NOMO-1 (cell line): Measurements from ENCODE around the gene GJC2.

ENCODE experiments used
- DNase-seq, 2 experiments: peaks; one replicate each; lab custom pipeline; 2025; ENCODE audit not compliant: unreplicated experiment in 2 of 2; lab: John Stamatoyannopoulos, UW

The GJC2 gene

DNA sequence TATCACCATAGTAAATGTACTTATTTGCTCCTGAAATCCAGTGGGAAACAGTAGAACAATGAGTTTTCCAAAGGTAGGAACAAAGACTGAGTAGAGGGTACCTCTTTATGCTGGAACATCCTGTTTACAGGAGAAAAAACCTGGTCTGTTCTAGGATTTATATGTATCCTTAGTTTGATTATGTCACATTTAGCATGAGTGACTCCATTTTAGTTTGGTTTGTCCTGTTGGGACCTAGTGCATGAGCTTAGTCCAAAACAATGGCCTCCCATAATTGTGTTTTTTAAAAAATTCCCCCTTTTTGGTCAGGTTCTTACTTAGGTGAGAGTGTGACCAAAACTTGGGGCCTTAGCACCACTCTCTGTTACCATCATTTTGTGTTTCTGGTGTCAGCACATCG lies 37.1 kb upstream of the GJC2 start:
- no peak for DNase-seq

- DNase-seq: no peak
These were observed 34.9 kb upstream of the GJC2 start for GRCh38 chr1:228114827-228115226.

- DNase-seq: no peak
These were observed 32.4 kb upstream of the GJC2 start for GRCh38 chr1:228117335-228117734.

DNA sequence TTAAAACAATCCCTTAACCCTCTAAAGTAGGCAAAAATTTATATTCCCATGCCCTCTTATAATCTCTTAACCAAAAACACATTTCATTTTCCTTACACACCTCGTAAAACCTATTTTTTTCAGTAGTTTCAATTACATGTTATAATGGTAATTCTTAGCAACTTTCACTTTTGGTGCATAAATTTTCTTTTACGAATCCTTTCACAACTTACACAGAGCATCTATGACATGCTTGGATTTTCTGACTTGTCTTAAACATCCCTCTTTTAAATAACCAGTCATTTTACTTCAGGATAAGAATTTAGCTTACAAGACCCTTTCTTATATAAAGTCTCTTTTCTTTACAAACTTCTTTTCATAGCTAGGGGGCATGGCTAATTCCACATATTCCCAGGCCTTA lies 31.7 kb upstream of the GJC2 start:
- no peak for DNase-seq

DNA sequence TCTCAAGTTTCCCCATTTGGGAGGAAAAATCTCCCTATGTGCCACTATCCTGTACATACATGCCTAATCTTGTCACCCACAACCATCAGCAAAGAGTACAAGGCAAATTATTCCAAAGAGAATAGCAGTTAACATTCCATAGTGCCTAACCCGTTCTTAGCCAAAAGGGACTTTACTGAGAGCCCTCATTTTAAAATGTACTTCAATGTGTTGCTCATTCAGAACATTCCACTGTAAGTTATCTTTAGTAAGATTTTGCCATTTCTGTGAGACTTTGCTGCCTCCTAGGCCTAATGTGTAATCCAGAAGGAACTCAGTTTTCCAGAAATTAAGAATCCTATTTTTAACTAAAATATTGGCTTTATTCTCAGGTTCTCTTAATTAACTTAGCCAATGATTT lies 29.4 kb upstream of the GJC2 start:
- DNase-seq: no peak

GRCh38 chr1:228120857-228121489 lies 28.8 kb upstream of the GJC2 start:
- peak; percentile 35 to 75 for DNase-seq

GRCh38 chr1:228122921-228123441 lies 26.7 kb upstream of the GJC2 start:
- DNase-seq: no peak

DNA sequence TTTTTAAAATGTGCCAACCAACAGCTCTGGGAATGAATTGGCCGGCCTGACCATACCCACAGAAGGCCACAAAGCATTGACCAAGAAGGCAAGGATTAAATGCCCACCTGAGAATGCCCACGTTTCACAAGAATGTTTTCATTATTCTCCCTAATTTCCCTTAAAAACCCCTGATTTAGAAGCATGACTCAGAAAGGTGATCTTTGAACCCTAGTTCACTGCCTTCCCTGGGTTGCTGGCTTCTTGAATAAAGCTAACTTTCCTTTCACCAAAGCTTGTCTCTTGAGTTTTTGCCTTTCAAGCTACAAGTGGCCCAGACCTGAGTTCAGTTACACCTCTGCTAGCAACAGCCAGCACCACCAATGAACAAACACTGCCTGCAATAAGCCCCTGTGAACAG lies 26.2 kb upstream of the GJC2 start:
- DNase-seq: no peak

GRCh38 chr1:228125185-228125584 lies 24.5 kb upstream of the GJC2 start:
- DNase-seq: no peak

- no peak for DNase-seq
These were observed 18.0 kb upstream of the GJC2 start for GRCh38 chr1:228131766-228132165.

GRCh38 chr1:228134591-228134990 lies 15.1 kb upstream of the GJC2 start:
- no peak for DNase-seq

DNA sequence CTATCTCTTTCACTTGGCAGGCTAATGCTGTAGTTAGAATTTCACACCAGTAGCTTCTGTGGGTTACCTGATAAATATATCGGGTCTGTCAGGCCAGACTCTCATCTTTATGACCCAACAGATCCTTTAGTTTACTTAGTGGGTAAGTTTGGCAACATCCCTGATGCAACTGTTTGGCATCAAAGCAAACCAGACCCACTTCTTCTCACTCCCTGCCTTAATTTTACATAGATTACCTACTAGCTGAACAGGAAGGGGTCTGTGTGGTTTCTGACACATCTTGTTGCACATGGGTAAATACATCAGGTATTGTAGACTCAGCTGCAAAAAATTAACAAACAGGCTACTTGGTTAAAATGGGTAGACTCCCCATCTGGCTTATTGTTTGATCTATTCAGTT lies 12.8 kb upstream of the GJC2 start:
- DNase-seq: no peak

DNA sequence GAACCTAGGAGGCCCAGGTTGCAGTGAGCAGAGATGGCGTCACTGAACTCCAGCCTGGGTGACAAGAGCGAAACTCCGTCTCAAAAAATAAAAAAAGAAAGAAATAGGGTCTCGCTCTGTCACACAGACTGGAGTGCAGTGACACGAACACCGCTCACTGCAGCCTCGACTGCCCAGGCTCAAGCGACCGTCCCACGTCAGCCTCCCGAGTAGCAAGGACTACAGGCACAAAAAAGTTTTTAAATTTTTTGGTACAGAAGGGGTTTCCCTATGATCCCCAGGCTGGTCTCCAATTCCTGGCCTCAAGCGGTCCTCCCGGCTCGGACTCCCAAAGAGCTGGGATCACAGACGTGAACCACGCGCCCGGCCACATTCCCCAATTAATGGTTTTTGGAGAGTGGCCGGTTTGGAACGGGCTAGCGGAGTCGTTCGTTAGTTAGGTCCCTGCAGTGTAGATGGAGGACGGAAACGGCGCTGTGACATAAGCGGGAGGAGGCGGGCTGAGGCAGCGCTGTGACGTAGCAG lies 10.3 kb upstream of the GJC2 start:
- DNase-seq: no peak

GRCh38 chr1:228139931-228140723 lies 9.6 kb upstream of the GJC2 start, which contains the start of gene GUK1:
GUK1 (plus strand) TSS chr1:228140279; CDS start chr1:228140303, 24 bp downstream.
- peak; percentile 99 for DNase-seq

GRCh38 chr1:228140724-228141225 lies 9.0 kb upstream of the GJC2 start:
- DNase-seq: no peak

DNA sequence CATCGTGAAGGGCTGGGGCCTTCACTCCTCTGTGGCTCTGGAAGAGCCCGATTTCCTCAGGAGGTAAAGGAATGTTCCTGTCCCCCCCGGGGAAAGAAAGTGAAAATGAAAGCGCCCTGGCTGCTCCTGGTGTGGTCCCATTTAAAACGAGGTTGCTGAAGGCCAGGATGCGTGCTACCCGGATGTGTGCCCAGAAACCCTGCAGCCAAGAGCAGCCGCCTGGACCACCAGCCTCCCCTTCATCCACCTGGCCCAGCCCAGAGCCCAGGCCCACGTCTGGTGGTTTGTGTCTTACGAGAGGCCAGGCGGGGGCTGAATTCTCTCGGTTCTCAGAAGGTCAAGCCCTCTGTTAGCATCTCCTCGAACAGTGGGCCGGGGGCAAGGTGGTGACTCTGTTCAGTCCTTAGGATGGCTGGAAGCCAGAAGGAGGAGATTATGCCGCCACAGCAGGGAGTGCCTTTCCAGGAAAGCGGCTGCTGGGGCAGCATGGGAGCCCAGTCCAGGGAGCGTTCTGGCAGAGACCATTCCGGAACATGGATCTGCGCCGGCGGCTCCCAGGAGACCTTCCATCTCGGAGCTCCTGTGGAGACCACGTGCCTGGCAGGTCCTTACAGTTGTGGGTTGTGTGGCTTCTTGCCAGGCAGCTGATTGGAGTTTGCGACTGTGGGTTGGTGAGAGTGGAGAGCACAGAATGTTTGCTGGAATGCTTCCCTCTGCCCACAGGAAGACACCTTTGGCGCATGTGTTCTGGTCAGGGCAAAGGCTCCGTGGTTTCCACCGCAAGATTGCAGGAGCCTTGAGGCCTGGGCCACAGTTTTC lies 8.3 kb upstream of the GJC2 start:
- DNase-seq: no peak

DNA sequence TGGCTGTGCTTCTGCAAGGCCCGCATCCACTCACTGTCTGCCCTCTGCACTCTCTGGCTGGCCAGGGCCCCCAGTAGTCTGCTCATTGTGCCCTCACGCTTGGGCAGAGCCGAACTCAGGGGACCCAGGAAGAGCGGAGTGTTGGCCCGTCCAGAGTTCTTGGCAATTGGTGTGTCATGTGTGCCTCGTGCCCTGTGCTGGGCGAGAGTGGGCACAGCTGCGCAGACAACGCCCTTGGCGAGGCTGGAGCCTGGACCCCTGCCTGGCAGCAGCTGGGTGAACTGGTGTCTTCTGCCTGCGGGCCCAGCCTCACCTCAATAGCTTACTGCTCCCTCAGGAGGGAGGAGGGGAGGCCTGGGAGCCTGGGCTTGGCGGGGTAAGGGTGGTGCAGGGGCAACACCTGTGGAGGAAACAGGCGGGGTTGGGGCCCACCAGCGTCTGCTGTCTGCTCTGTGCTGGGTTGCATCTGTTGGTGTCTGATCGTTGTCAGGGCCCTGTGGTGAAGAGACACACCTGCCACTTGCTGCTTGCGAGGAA lies 7.5 kb upstream of the GJC2 start:
- no peak for DNase-seq

GRCh38 chr1:228142701-228143136 lies 7.0 kb upstream of the GJC2 start:
- no peak for DNase-seq

DNA sequence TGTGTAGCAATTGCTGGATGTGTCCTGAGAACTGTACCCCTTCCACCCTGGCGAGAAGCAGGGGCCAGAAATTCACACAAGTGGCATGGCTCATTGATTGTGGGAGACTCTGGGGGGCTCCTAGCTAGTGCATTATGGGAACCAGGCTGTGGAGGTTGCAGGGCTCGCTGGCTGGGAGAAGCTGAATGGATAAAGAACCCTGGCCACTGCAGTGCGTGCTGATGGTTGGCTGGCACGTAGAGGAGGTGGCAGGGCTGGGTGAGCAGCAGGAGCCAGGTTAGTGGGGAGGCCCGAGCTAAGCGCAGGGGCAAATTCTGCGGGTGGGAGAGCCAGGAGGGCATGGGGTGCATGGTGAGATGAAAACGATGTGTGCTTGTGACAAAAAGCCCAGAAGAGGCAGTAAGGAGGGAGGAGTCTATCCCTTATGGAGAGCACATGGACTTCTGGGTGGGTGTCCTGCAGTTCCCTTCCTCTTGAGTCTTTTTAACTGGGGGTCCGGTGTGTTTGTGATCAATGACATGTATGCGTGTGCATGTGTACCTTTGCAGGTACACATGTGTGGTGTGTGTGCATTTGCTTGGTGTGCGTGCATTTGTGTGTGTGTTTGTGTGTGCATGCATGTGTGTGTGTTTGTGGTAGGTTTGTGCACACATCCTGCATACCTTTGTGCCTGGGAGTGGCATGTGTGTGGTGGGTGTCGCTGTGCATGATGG lies 6.1 kb upstream of the GJC2 start:
- DNase-seq: no peak
